HG03575 (cell line): ENCODE results near the gene DNAI7.
A peak's percentile ranks its signal among the peaks of the same experiment; 100 is the strongest.

ENCODE experiments used
- ATAC-seq: cut with Tn5 transposase; IDR thresholded peaks from one replicate; pipeline ENCODE4 v1.9.1; 2021; ENCODE audit not compliant: unreplicated experiment, insufficient number of reproducible peaks, low FRiP score; ENCODE audit errors: extremely low read depth

The DNAI7 gene, protein sequence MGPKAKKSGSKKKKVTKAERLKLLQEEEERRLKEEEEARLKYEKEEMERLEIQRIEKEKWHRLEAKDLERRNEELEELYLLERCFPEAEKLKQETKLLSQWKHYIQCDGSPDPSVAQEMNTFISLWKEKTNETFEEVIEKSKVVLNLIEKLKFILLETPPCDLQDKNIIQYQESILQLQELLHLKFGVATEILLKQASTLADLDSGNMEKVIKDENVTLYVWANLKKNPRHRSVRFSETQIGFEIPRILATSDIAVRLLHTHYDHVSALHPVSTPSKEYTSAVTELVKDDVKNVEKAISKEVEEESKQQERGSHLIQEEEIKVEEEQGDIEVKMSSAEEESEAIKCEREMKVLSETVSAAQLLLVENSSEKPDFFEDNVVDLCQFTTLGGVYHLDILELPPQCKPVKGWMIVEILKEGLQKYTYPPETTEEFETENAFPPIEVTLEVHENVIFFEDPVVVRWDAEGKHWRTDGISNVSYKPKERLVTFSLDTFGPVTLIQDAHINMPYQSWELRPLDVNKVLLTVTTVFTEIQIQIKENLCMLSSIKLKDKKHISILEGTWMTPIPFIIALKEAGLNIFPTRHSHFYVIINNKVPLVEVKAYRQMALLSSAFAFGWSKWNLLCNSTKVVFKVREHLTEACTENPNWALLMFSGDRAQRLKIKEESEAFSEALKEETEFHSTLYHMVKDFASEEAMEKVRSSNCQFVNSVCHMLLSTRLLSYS

DNA sequence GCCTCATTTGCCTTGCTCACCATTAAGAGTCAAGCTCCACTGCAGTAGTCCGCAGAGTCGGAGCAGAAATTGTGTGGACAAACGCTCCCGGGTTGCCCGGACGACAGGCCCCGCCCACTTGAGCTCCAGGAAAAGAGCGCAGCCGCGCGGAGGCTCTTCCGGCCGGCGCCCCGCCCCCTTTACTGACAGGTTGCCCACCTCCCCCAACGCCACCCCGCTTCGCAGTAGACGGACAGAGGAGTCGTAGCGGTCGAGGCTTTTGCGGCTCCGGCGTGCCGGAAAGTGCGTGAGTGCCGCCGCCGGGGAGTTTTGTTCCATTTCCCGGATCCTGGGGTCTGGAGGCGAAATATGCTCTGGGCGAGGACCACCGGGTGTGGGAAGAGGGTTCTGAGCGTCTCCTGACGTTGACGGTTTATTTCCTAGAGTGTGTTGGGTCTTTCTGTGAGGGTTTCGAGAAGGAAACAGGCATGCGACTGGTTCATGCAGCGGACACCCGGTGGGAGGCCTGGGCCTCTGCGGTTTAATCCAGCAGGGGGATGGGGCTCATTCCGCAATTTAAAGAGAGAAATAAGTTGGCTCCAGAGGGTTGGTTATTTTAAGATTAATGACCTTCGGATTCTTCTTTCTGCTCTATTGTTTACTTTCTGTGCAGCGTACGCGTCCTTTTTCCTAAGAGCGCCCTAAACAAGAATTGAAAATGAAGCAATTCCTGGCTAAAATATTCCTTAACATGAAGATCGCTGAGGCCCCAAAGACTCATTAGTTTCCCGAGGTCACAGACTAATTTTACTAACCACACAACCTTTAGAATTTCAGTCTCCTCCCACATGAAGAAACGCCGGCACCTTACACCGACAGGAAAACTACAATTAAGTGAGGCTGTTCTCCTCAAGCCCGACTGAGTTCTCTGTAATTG is at the start of gene DNAI7, which contains the start of gene ETFRF1:
DNAI7 (minus strand) TSS at position 105 of the 916 bp plus-strand sequence; CDS start at position 23, 82 bp downstream.
ETFRF1 (plus strand) TSS at position 182 of the 916 bp plus-strand sequence. CDS start 8,720 bp downstream, outside the sequence.
- peak; percentile 85 for ATAC-seq

DNA sequence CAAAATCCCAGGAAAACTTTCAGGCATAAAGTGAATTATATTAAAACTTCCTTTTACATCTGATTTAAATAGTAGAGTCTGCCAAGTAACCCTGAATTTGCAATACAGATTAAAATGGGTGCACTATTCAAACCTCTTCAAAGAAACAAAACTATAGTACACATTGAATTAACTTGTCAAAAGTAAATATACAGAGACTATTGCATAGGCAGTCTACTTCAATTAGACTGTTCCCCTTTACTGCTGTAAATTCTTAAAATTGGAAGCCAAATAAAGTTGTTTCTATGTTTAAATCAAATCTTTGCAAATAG is 48.7 kb upstream of the DNAI7 start:
- no peak for ATAC-seq

DNA sequence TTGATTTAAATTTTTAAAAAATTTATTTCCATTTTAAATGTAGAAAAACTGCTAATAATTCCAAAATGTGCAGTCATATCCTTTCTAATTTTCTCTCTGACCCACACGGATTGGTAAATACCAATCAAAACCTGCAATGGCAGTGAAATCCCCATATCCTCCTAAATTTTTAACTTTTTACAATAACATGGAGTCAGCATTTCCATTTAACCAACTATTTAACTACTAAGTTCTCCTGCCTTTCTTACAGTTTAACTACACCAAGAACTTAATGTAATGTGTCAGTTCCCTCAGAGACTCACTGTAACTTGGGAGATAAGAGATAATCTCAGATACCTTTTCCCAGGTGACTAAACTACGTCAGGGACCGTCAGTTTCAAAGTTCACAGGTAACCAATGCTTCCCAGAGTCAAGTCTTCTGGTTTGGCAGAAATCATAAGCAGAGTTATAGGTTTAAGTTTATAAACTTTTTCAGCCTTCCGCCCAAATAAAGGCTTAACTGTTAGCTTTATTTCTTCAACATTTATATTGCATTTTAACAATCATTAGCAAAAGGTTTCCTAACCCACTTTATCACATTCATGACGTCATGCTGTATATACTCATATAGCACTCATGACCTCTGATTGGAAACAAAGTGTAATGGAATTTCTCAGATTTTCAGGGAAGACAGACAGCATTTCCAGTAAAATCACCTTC is 48.2 kb upstream of the DNAI7 start:
- no peak for ATAC-seq

DNA sequence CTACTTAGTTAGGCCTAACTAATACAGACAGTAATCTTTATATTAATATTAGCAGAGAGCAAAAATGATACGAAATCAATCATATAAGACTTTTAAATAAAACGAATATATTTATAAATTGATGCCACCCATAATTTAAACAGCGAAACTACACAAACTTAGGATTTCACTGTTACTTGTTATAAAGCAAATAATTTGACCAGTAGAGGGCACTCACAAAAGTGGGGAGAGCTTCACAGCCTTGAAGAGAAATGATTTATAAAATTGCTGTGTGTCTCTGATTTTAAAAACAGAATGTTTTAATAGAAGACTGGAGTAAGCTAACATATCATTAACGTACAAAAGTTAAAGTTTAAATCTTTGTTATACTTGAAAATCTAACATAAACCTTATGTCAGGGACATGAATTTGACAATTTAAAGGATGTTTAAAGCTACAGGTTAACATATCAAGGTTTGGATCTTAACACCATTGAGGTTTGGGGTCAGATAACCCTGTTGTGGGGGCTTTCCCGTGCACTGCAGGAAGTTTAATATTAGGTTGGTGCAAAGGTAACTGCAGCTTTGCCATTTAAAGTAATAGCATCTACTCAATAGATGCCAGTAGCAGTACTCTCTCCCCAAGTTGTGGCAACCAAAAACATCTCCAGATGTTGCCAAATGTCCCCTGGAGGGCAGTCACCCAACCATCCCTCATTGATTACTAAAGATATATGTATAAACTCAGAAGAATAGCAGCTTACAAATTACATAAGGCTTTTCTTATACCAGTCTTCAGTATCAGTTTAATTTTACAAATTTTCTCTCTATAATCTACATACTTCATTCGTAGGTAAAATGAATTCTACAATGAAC is 46.4 kb upstream of the DNAI7 start:
- no peak for ATAC-seq

DNA sequence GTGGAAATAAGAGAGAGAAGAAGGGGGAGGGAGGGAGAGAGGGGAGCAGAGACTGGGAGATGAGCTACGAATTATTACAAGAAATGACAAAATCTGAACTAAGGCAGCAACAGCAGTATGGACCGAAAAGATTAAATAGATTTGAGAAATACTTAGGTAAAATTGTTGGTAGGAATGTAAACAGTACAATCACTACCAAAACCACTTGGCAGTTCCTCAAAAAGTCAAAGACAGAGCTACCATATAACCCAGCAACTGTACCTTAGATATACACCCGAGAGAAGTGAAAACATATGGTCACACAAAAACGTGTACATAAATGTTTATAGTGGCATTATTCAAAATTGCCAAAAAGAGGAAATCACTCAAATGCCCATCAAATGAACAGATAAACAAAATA is 41.7 kb upstream of the DNAI7 start:
- no peak for ATAC-seq

DNA sequence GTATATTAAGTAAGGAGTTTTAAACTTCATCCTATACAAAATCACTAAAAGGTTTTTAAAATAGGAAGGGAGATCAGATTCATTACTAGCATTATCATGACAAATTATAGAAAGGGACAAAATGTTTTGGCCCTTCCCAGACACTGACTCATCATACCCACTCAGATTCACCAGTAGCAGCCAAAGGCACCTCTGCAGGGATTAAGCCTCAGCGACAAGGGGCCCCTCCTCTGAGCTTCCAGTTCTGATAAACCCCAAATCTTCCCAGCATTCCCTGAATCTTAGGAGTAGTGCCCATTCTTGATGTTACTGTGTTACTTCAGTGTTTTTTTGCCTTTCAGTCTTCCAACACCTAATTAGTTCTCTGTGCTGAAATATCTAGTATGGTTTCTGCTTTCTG is 41.2 kb upstream of the DNAI7 start:
- ATAC-seq = no peak

DNA sequence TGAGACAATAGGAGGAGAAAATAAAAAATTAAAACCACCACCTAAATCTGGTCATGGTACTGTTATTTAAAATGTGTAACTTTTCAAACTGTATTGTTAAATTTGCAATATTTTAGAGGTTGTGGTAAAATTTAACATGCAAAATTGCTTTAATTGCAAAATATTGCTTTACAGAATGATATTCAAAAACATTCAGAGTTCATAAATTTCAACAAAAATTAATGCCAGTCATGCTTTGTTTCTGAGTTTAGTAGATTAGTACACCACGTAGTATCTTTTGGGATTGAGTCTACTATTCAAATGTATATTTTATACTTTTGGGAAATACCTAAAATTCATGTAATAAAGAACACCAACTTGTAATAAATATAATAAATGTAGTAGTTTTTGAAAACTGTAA is 18.4 kb upstream of the DNAI7 start:
- ATAC-seq = no peak

DNA sequence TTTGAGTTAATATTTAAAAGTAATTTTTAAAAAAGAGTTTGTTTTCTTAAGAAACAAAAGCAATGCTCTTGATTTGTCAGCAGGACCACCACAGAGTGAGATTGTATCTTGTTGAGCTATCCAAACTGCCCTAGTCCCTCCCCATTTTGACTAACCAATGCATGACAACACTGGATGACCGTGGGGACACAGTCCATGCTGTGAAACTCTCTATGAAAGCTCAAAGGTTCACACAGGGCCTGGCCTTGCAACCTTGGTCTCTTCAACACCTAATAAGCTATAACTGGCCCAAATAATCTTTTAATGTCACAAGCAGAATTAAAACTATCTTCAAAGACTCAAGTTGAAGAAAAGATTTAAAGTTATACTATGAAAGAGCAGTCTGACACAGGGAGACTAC is 13.6 kb upstream of the DNAI7 start:
- ATAC-seq = no peak

DNA sequence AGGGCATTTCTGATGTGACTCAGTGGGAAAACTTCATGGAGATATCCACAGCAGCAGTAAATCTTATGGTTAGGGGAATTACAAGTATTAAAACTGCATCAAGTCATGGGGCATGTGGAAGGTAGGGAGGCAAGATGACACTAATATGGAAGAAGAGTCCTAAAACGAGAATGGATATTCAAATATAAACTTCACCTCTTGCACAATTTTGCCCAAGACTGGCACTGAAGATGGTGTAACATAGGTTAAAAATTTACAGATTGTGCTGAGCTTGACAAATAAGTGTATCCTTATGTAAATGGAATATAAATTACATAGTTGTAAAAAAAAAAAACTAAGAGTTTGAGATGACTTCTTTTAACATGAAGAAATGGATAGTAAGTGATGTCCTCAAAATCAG is 12.9 kb upstream of the DNAI7 start:
- ATAC-seq = no peak

DNA sequence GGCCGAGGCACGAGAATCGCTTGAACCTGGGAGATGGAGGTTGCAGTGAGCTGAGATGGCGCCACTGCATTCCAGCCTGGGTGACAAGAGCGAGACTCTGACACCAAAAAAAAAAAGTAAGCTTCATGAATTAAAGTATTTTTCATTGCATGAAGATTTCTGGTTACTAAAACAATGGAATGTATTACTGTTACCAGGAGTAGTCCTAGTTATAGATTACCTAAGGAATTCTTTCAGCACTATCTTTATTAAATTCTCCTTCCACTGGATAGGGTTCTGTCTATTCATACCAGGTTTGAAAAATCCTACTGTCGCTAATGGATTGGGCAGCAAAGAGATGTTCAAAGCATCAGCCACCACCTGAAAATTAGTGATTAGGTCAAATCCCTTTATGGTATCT is 12.5 kb upstream of the DNAI7 start:
- ATAC-seq = no peak

DNA sequence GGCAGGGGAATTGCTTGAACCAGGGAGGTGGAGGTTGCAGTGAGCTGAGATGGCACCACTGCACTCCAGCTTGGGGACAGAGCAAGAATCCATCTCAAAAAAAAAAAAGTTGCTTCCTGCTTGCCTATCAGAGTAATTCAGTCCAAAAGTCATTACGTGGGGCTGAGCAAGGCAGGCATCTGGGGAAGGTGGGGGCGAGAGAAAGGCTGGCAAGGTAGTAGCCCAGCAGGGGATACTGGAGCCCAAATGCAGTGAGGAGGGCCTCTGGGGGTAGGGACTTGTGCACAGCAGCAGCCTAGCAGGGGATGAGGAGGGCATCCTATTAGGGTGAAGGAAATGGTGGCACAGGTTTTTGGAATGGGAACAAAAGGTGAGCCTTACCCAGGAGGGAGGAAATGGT is 7.2 kb upstream of the DNAI7 start:
- no peak for ATAC-seq

DNA sequence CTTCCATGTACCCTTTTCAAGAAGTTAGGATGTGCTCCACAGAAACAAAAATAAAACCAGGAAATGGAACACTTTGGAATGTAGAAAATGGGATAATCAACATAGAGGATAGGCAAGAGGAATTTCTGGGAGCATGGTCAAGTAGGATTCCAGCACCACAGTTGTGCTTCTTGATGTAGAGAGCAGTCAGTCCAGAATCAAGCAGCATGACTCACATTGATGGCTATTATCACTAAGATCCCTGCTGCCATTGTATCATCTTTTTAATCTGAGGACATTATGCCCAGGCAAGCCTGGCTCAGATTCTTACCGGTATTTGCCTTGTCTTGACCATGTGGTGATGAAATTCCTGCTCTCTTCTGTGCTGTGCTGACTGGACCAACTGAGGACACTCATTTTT is 5.7 kb upstream of the DNAI7 start:
- ATAC-seq = no peak

DNA sequence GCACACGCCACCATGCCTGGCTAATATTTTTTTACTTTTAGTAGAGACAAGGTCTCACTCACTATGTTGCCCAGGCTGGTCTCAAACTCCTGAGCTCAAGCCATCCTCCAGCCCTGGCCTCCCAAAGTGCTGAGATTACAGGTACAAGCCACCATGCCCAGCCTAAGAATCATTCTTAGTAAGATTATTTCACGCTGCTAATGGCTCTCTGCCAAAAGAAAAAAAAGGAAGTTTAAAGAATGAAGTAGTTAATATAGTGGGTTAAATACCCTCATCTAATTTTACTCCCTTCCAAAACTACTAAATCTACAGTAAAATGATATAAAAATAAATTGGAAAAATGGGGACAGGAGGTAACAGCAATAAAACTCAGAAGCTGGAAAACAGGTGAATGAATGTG is 2.6 kb upstream of the DNAI7 start:
- no peak for ATAC-seq

DNA sequence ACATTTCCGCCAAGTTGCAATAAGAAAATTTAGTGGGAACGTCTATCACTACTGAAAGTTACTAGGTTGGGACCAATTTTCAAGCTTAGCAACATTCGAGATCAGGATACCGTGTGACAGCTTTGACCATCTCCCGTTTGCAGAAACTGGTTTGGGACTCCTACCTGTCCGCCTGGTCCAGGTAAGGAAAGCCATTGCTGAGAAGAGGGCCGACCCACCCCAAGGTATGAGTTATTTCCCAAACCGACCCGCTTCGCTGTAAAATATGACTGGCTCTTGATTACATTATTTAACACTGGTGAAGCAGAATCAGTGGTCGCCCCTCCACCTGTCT is 271 bp downstream of the DNAI7 start:
- ATAC-seq = no peak

DNA sequence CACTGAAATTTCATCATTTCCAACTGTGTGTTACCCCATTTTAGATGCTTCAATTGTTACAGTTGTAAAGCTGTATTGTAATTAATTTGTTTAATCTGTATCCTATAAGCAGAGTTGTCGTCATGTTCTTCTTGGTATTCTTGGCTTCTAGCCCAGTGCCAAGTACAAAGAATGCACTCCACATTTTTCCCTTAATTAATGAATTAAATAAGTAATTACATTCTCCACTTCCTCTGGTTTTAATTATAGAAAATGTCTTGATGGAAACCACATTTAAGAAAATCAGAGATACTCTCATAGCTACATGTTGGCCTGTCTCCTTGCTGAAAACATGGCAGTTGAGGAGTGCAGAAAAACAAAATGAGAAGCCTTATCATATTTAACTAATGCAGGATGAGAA is 746 bp downstream of the DNAI7 start:
- no peak for ATAC-seq

DNA sequence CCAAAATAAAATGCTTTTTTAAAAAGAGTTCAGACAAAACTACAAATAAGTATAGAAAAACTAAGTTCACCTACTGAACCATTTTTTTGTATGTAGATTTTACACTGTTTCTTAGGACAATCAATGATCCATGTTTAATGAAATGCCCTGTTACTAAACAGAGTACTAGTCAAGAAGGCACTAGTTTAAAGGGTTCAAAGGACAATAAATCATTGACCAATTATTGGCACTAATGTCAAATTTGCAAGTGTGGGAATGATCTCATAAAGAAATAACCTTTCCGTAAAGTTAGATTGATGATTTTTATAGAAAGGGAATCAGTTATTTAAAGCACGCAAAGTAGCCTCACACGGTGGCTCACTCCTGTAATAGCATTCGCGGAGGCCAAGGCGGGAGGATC is 4.2 kb downstream of the DNAI7 start:
- ATAC-seq = no peak

DNA sequence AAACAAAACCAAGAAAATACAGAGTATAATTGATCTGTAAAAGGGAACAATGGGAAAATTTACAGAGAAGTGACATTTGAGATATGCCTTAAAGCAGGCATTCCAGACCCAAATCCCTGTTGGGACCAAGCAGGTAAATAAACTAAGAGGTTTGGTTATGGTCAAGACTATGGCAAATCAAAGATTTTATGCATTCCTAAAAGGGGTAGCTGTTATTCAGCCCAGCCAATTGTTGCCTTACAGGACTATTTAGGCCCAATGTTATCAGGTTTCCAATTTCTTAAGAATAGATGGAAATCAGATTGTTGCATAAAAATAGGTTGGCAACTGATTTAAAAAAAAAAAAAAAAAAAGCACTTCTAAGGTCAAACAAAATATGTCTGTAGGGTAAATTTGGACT is 5.3 kb downstream of the DNAI7 start:
- ATAC-seq = no peak

DNA sequence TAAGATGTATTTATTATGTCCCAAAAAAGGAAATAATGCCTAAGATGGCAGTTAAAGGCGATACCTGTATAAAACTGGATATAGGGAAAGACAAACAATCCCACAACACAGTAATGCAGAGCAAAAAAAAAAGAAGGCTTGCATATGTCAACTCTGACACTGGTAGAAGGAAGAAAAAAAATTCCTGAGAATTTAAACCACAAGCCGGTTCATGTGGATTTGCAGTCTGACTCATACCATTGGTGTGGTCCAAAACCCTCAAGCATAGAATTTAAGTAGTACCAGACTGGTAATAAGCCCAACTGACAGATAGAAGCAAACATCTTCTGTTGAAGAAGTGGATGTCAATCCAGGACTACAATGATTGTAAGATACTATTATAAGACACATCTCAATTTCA is 7.2 kb downstream of the DNAI7 start:
- ATAC-seq = no peak
